Mesendoderm (in vitro differentiated cells): Measurements from ENCODE around the gene TUT7.

Source experiments
- DNase-seq: peaks from one replicate; pipeline ENCODE4 v3.0.0; 2013
- H2AK5ac ChIP-seq: 2 replicates; pipeline ENCODE4 v1.6.1; 2013; ENCODE audit warnings: low read length, inconsistent platforms
- H2BK120ac ChIP-seq: 2 replicates; pipeline ENCODE4 v1.6.1; 2013; ENCODE audit warnings: low read depth, mild to moderate bottlenecking, low read length, moderate library complexity, mixed read lengths
- H2BK15ac ChIP-seq: replicated peaks from 2 replicates; pipeline ENCODE4 v1.6.1; 2013; ENCODE audit warnings: low read depth, mild to moderate bottlenecking, moderate library complexity
- H2BK5ac ChIP-seq: 2 replicates; pipeline ENCODE4 v1.6.1; 2013; ENCODE audit warnings: low read length, inconsistent platforms
- H3K18ac ChIP-seq: 2 replicates; pipeline ENCODE4 v1.6.1; 2013; ENCODE audit warnings: mild to moderate bottlenecking, low read length, mixed read lengths
- H3K23ac ChIP-seq: one replicate; pipeline ENCODE4 v1.6.1; 2013; ENCODE audit warnings: low read length
- H3K27ac ChIP-seq: 2 replicates; pipeline ENCODE4 v1.5.1; 2013; ENCODE audit warnings: low read depth, mild to moderate bottlenecking, inconsistent platforms, low read length, moderate library complexity
- H3K27me3 ChIP-seq: 2 replicates; pipeline ENCODE4 v1.6.1; 2013; ENCODE audit warnings: low read length, control low read depth, mild to moderate bottlenecking, inconsistent platforms; ENCODE audit not compliant: insufficient read depth, poor library complexity
- H3K36me3 ChIP-seq: 2 replicates; pipeline ENCODE4 v1.6.1; 2013; ENCODE audit warnings: low read length, inconsistent platforms; ENCODE audit not compliant: control insufficient read depth, insufficient read depth
- H3K4ac ChIP-seq: one replicate; pipeline ENCODE4 v1.6.1; 2013; ENCODE audit warnings: low read depth, mild to moderate bottlenecking, low read length, moderate library complexity
- H3K4me1 ChIP-seq: 2 replicates; pipeline ENCODE4 v1.6.1; 2013; ENCODE audit warnings: low read depth, low read length, inconsistent platforms; ENCODE audit not compliant: control insufficient read depth
- H3K4me2 ChIP-seq: 2 replicates; pipeline ENCODE4 v1.6.1; 2013; ENCODE audit warnings: low read length
- H3K4me3 ChIP-seq: 2 replicates; pipeline ENCODE4 v1.5.1; 2013; ENCODE audit warnings: mild to moderate bottlenecking, low read length
- H3K56ac ChIP-seq: one replicate; pipeline ENCODE4 v1.6.1; 2013; ENCODE audit warnings: low read length
- H3K79me1 ChIP-seq: 2 replicates; pipeline ENCODE4 v1.6.1; 2013; ENCODE audit warnings: low read length, inconsistent platforms
- H3K79me2 ChIP-seq: 2 replicates; pipeline ENCODE4 v1.6.1; 2013; ENCODE audit warnings: mild to moderate bottlenecking, low read length; ENCODE audit not compliant: control insufficient read depth, insufficient read depth
- H3K9ac ChIP-seq: 2 replicates; pipeline ENCODE4 v1.6.1; 2013; ENCODE audit warnings: low read length, inconsistent platforms
- H4K5ac ChIP-seq: one replicate; pipeline ENCODE4 v1.6.1; 2013; ENCODE audit warnings: low read length
- H4K8ac ChIP-seq: one replicate; pipeline ENCODE4 v1.6.1; 2013; ENCODE audit warnings: low read depth, mild to moderate bottlenecking, control low read depth, low read length, moderate library complexity
- WGBS: extraction: QIAGEN DNeasy Blood & Tissue Kit; methylation state at CpG from one replicate; pipeline ENCODE4 v1.1.7; 2013; ENCODE audit warnings: low lambda C conversion rate, missing lambda C conversion rate; ENCODE audit not compliant: insufficient coverage; ENCODE audit errors: extremely low coverage; 5-methylcytosine and 5-hydroxymethylcytosine counted together

Gene TUT7

GRCh38 chr9:86248746-86249145 lies 105.5 kb downstream of the TUT7 start:
- Histone ChIP-seq H3K4me2 (no peak overlapping the region), H2BK15ac (no peak overlapping the region), H3K36me3 (no peaks in the 10 kb centered on the region), H3K4me3 (no peak overlapping the region), H3K27me3 (no peaks in the 10 kb centered on the region), H3K18ac (no peak overlapping the region), H2BK120ac (no peak overlapping the region), H3K23ac (no peak overlapping the region), H4K5ac (no peak overlapping the region), H3K27ac (no peak overlapping the region), H3K4me1 (no peaks in the 10 kb centered on the region), H3K56ac (no peak overlapping the region), H3K4ac (no peak overlapping the region), H2AK5ac (no peak overlapping the region), H3K9ac (no peak overlapping the region), H3K79me1 (no peaks in the 10 kb centered on the region), H2BK5ac (no peak overlapping the region), H3K79me2 (no peaks in the 10 kb centered on the region), H4K8ac (no peak overlapping the region)
- no CpG with 5 or more reads among the region's 4 CpGs for WGBS
- no peak for DNase-seq

GRCh38 chr9:86246752-86247161 lies 107.5 kb downstream of the TUT7 start:
- H2BK5ac ChIP-seq: no peak overlapping the region
- WGBS: no CpG with 5 or more reads among the region's 6 CpGs

GRCh38 chr9:86242071-86242470 lies 112.1 kb downstream of the TUT7 start:
- DNase-seq: peak; percentile 11
- no peak overlapping the region for H3K4me3 ChIP-seq
- no peak overlapping the region for H2BK120ac ChIP-seq
- H3K23ac ChIP-seq: no peak overlapping the region
- no peaks in the 10 kb centered on the region for H3K36me3 ChIP-seq
- H2BK15ac ChIP-seq: no peak overlapping the region
- no peak overlapping the region for H3K56ac ChIP-seq
- H3K4me1 ChIP-seq: no peaks in the 10 kb centered on the region
- H4K8ac ChIP-seq: no peak overlapping the region
- H3K9ac ChIP-seq: no peak overlapping the region
- no peak overlapping the region for H3K4me2 ChIP-seq
- H3K27me3 ChIP-seq: no peaks in the 10 kb centered on the region
- no peak overlapping the region for H2AK5ac ChIP-seq
- no peak overlapping the region for H3K4ac ChIP-seq
- no peak overlapping the region for H4K5ac ChIP-seq
- no CpG with 5 or more reads among the region's 2 CpGs for WGBS
- H3K18ac ChIP-seq: no peak overlapping the region
- H3K27ac ChIP-seq: no peak overlapping the region
- no peak overlapping the region for H2BK5ac ChIP-seq
- no peaks in the 10 kb centered on the region for H3K79me1 ChIP-seq
- H3K79me2 ChIP-seq: no peaks in the 10 kb centered on the region

More at GRCh38 chr9:86246752-86247161, 107.5 kb downstream of the TUT7 start:
- Histone ChIP-seq H4K8ac (no peak overlapping the region), H2BK120ac (no peak overlapping the region), H2AK5ac (no peak overlapping the region), H3K56ac (no peak overlapping the region), H2BK15ac (no peak overlapping the region), H3K27ac (no peak overlapping the region), H3K79me1 (no peaks in the 10 kb centered on the region), H3K9ac (no peak overlapping the region), H4K5ac (no peak overlapping the region), H3K4me1 (no peaks in the 10 kb centered on the region), H3K36me3 (no peaks in the 10 kb centered on the region), H3K23ac (no peak overlapping the region), H3K79me2 (no peaks in the 10 kb centered on the region), H3K27me3 (no peaks in the 10 kb centered on the region), H3K4me2 (no peak overlapping the region), H3K18ac (no peak overlapping the region), H3K4me3 (no peak overlapping the region), H3K4ac (no peak overlapping the region)
- DNase-seq: peak; percentile 52

- no CpG with 5 or more reads among the region's 7 CpGs for WGBS
- H3K9ac ChIP-seq: no peak overlapping the region
- H3K18ac ChIP-seq: no peak overlapping the region
- H4K8ac ChIP-seq: no peak overlapping the region
- H3K56ac ChIP-seq: no peak overlapping the region
- no peaks in the 10 kb centered on the region for H3K79me2 ChIP-seq
- no peaks in the 10 kb centered on the region for H3K4me1 ChIP-seq
- no peak for DNase-seq
- H4K5ac ChIP-seq: no peak overlapping the region
- no peak overlapping the region for H2AK5ac ChIP-seq
- H3K36me3 ChIP-seq: no peaks in the 10 kb centered on the region
- H3K4me2 ChIP-seq: no peak overlapping the region
- no peak overlapping the region for H2BK120ac ChIP-seq
- no peaks in the 10 kb centered on the region for H3K27me3 ChIP-seq
- H3K23ac ChIP-seq: no peak overlapping the region
- H3K79me1 ChIP-seq: no peaks in the 10 kb centered on the region
- no peak overlapping the region for H3K4ac ChIP-seq
- H3K4me3 ChIP-seq: no peak overlapping the region
- no peak overlapping the region for H3K27ac ChIP-seq
- H2BK5ac ChIP-seq: no peak overlapping the region
- H2BK15ac ChIP-seq: no peak overlapping the region
Measured at GRCh38 chr9:86241216-86241615, 113.0 kb downstream of the TUT7 start.

- H3K79me2 ChIP-seq: no peaks in the 10 kb centered on the region
- H2BK5ac ChIP-seq: no peak overlapping the region
- WGBS: no CpG with 5 or more reads among the region's 10 CpGs
- no peaks in the 10 kb centered on the region for H3K27me3 ChIP-seq
- no peak overlapping the region for H4K5ac ChIP-seq
- no peaks in the 10 kb centered on the region for H3K79me1 ChIP-seq
- H2BK120ac ChIP-seq: no peak overlapping the region
- no peak overlapping the region for H3K23ac ChIP-seq
- H3K4me2 ChIP-seq: no peak overlapping the region
- no peak overlapping the region for H3K56ac ChIP-seq
- H2BK15ac ChIP-seq: no peak overlapping the region
- H3K4ac ChIP-seq: no peak overlapping the region
- H4K8ac ChIP-seq: no peak overlapping the region
- H2AK5ac ChIP-seq: no peak overlapping the region
- no peaks in the 10 kb centered on the region for H3K36me3 ChIP-seq
- H3K4me3 ChIP-seq: no peak overlapping the region
- H3K4me1 ChIP-seq: no peaks in the 10 kb centered on the region
- H3K27ac ChIP-seq: no peak overlapping the region
- DNase-seq: no peak
- no peak overlapping the region for H3K18ac ChIP-seq
- no peak overlapping the region for H3K9ac ChIP-seq
Measured at GRCh38 chr9:86238861-86239770, 115.1 kb downstream of the TUT7 start.
